Measurements from ENCODE around the gene DIP2B.

The DIP2B gene

DNA sequence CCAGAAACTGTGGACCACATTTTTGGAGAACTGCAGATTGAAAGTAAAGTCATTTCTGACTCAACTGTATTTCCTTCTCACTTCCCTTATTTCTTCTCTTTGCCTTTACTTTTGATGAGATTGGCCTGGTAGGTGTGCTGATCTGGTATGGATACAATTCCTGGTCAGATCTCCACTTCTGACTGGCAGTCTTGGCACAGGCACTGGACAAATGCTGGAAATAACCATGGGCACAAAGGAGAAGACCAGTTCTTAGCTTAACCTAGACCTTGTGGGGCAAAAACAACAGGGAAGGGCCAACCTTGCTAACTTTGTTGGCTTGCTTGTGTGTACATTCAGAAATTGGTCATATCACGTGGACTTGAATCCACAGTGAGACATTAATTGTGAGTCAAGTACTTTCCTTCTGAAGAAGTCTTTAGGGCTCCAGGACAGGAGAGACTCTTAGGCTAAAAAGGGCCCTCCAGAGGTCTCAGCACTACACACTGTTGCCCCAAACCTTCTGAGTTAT, 75.0 kb downstream of the DIP2B start:
- DNase-seq (ENCODE audit: low read depth): no peak

DNA sequence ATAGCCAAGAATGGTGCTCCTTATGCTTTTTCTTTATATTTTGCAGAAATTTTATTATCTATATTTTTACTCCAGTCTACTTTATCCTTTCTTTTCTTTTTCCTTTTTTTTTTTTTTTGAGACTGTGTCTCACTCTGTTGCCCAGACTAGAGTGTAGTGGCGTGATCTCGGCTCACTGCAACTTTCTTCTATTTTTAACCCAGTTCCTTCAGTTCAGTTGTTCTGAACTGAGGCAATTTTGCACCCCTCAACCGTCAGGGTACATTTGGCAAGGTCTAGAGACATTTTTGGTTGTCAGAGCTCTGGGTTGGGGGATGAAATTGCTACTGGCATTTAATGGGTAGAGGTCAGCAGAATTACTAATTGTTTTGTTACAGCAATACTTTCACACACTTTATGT, 75.7 kb downstream of the DIP2B start:
- DNase-seq (ENCODE audit: low read depth): no peak

- no peak for DNase-seq (ENCODE audit: low read depth)
These were observed 76.7 kb downstream of the DIP2B start for GRCh38 chr12:50581226-50582184.

- no peak for DNase-seq (ENCODE audit: low read depth)
These were observed 79.3 kb downstream of the DIP2B start for GRCh38 chr12:50584135-50584534.

- DNase-seq (ENCODE audit: low read depth): no peak
These were observed 85.1 kb downstream of the DIP2B start for GRCh38 chr12:50589650-50590435.

DNA sequence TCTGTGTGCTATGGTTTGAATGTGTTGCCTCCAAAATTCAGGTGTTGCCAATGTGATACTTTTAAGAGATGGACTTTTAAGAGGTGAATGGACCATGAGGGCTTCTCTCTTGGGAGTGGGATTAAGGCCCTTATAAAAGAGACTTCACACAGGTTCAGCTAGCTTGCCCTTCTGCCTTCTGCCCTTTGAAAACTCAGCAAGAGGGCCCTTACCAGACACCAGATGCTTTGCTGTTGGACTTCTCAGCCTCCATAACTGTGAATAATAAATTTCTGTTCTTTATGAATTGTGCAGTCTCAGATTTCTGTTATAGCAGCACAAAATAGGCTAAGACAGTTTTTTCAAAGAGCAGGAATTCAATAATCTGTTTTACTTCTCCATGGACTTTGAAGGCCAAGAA, 86.1 kb downstream of the DIP2B start:
- no peak for DNase-seq (ENCODE audit: low read depth)

DNA sequence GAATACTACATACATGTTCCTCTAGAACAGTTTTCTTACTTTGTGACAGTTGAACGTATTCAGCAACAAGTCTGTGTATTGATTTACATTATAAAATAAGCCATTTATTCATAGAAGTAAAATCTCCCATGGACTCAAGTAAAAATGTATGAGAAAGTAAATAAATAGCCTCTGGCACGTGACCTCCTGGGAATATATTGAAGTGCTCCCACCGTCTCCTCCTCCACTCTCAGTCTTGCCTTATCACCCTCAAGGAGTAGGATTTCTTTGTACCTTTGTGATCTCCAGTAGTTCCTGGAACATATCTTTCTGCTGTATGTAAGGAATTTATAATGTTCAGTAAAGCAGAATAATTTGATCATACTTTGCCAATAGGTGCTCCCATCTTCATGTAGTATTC, 90.9 kb downstream of the DIP2B start:
- DNase-seq (ENCODE audit: low read depth): no peak

DNA sequence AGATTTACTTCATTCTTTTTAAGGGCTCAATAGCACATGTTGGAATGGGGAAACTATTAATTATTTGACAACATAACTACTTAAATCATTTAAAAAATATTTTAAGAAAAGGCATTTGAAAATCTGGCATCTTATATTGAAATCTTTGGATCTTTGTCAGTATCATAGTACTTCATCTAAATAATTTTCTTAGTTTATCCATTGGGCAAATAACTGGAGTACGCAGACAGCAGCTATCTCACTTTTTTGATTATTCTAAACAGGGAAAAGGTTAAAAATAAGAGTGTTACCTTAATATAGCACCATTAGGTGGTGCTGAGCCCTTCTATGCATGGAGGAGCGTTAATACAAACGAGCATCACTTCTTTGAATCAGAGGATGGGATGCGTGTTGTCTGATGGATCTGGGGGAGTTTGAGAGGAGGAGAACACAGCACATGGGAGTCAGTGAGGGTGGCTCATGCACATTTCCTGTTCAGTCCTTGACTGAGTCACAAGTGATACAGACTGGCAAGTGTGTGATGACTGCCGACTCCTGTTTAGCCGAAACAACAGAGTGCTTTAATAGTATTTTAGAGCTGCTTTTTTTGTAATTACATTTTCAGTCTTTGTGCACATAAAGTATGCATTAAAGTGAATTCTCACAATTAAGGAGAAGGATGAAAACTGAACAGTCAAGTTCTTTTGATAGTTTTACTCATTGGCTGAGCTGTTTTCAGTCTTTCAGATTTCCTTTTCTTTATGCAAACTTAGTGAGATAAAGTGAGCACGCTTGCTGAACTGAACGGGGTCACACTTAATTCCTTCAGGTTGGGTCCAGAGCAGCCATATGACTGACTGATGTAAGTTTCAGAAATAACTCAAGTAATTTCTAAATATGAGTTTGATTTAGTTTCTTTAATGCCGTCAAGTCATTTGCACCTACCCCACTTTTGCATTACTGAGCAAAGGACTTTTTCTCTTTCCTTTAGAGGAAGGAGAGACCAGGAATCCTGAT, 92.7 kb downstream of the DIP2B start:
- peak; percentile 54 for DNase-seq (ENCODE audit: low read depth)

DNA sequence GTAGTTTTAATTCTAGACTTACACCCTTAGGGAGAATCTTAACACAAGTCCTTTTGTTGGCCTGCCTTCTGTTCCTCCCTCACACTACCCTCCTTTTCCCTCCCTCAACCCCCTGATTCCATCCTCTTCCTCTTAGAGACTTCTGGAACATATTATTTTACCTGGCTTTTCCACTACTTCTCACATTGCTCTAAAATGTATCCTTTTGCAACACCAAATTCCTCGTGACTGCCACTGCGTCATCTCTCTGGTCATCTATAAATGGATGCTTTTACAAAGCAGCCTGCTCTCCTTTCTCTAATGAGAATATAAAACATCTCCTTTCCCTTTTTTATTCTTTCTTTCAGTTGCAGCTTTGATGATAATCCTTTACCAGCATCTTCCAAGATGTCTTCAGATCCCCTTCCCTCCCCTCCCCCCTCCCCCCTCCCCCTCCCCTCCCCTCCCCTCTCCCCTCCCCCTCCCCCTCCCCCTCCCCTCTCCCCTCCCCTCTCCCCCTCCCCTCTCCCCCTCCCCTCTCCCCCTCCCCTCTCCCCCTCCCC, 93.6 kb downstream of the DIP2B start:
- DNase-seq (ENCODE audit: low read depth): no peak

DNA sequence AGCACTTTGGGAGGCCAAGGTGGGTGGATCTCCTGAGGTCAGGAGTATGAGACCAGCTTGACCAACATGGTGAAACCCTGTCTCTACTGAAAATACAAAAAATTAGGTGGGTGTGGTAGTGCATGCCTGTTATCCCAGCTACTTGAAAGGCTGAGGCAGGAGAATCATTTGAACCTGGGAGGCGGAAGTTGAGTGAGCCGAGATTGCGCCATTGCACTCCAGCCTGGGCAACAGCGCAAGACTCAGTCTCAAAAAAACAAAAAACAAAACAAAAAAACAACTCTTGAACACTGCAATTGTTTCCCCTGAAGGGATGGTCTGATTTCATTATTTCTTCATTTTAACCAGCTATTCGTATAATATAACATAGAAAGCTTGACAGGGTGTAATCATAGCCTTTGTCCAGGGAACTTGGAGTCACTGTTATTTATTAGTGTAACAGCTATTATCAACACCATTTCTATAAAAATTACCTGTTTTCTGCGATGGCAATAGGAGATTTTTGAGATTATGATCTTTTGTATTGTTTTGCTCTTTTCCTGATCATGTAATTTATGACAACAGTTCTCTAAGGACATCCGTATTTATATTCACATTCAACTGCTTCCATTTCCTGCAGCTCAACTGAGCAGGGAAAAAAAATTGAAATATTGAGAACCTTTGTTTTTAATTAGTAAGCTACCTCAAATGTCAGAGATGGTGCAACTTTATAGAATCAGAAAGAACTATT, 94.7 kb downstream of the DIP2B start:
- DNase-seq (ENCODE audit: low read depth): no peak

DNA sequence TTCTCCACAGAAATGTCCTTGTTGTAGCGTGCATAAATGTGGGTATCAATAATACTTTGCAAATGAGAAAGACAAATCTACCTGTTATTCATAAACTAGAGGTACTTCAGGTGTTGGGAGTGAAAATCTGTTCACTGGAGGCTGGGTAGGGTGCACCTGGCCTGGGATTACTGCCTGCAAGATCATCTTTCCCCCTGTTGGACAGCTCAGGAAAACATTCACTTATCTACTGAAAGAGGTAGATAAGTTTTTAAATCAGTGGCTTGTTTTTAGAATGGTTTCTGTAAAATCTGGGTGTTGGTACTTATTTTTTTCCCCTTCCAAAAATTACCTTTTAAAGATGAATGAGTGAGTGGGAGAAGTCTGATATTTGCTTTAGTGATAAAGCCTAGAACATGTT, 95.6 kb downstream of the DIP2B start:
- DNase-seq (ENCODE audit: low read depth): no peak

DNA sequence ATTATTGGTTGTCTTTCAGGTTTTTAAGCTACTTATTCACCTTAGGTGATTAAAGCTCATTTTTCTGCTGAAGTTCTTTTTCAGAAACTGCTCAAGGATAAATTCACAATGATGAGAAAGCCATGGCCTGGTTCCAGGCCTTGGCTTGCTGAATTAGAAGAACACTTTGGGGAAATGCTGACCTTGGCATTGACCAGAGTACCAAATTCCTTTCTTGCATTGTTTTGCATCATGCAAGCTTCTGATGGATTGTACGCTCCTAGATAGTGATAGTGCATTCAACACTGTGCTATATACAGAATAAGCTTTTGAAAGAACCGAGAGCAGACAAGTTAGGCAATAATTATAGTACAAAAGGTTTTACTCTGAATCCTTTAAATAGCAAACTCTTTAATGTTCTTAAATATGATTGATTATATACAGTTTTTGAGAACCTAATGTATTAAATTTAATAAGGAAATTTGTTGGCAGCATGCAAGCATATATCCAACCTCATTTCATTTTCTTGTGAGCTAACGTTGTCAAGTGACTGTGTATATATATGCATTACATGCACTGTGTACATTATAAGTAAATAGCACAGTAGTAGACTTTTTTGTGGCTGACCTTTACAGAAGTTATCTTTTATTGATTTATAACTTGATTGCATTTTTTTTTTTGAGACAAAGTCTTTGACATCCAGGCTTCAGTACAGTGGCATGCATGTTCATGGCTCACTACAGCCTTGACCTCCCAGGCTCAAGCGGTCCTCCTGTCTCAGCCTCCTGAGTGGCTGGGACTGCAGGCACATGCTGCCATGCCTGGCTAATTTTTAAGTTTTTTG, 99.2 kb downstream of the DIP2B start:
- DNase-seq (ENCODE audit: low read depth): no peak

GRCh38 chr12:50604640-50604920, 99.8 kb downstream of the DIP2B start:
- no peak for DNase-seq (ENCODE audit: low read depth)

DNA sequence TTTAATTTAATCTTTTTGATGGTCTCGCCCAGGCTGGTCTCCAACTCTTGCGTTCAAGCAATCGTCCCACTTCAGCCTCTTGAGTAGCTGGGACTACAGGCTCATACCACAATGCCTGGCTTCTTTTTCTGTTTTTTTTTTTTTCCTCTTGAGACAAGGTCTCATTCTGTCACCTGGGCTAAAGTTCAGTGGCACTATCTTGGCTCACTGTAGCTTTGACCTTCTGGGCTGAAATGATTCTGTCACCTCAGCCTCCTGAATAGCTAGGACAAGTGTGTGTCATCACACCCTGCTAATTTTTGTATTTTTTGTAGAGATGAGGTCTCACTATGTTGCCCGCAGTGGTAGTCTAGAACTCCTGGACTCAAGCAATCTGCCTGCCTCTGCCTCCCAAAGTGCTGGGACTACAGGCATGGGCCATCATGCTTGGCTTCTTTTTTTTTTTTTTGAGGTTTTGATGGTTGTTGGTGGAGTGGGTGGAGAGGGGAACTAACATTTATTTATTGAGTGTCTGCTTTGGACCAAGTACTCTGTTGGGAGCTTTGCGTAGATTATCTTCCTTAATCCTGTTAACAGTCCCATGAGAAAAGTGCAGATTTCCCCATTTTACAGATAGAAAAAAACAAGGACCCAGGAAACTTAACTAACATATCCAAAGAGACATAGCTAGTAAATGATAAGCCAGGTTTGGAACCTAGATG, 102.0 kb downstream of the DIP2B start:
- no peak for DNase-seq (ENCODE audit: low read depth)

- DNase-seq (ENCODE audit: low read depth): no peak
These were observed 104.6 kb downstream of the DIP2B start for GRCh38 chr12:50609292-50609874.

DNA sequence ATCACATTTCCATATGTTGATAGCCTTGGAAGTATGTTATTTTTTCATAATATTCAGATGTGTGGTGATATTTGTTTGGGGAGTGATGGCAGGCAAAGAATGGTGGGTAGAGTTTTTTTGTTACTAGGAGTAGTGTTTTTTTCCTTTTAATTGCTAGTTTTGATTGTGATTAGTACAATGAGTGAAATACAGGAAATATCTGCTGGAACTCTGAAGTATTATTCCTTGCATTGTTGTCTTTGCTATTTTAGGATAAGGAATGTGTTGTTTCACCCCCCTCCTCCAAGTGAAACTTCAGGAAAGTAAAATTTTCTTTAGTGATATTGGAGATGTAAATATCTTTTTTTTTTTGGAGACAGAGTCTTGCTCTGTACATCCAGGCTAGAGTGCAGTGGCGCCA, 105.4 kb downstream of the DIP2B start:
- DNase-seq (ENCODE audit: low read depth): no peak

GRCh38 chr12:50611021-50611744, 106.4 kb downstream of the DIP2B start:
- no peak for DNase-seq (ENCODE audit: low read depth)

DNA sequence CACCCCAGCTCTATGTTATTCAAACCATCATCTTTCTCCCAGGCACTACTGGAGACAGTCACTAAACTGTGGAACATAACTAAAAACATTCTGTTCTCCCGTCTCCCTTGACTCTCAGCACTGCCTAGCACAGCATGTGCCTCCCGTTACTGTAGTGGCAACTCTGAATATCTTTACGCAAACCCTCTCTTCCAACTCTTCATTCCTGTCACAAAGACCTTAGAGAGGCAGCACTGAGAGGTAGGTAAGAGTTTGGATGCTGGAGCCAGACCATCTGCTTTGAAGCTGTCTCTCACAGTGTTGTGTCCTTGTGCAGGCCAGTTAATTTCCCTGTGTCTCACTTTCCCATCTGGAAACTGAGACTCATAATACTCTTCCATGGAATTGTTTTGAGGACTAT, 108.1 kb downstream of the DIP2B start:
- no peak for DNase-seq (ENCODE audit: low read depth)
